ENCODE results near the gene MAX.
A peak's percentile ranks its signal among the peaks of the same experiment; 100 is the strongest.

The MAX gene, protein sequence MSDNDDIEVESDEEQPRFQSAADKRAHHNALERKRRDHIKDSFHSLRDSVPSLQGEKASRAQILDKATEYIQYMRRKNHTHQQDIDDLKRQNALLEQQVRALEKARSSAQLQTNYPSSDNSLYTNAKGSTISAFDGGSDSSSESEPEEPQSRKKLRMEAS

GRCh38 chr14:65102441-65103149, at the start of gene MAX:
Gene MAX, minus strand, starts transcription at chr14:65102517. Its CDS starts 178 bp downstream, at chr14:65102339.
- DNase-seq, result peak; percentile 97

DNA sequence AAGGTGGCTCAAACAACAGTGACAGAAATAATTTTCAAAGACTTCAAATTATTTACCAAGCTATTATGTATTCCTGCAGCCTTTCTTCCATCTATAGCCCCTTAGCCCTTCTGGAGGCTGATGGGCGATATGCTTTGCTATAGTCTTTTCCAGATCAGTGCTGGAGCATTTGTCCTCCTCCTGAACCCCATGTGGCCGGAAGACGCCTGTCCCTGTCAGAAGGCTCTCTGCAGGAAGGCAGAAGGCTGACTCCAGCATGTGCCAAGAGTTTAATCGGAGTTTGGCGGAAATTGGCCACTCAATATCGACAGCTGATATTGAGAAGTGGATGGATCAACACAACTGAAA, 49.3 kb upstream of the MAX start:
- no peak for DNase-seq

DNA sequence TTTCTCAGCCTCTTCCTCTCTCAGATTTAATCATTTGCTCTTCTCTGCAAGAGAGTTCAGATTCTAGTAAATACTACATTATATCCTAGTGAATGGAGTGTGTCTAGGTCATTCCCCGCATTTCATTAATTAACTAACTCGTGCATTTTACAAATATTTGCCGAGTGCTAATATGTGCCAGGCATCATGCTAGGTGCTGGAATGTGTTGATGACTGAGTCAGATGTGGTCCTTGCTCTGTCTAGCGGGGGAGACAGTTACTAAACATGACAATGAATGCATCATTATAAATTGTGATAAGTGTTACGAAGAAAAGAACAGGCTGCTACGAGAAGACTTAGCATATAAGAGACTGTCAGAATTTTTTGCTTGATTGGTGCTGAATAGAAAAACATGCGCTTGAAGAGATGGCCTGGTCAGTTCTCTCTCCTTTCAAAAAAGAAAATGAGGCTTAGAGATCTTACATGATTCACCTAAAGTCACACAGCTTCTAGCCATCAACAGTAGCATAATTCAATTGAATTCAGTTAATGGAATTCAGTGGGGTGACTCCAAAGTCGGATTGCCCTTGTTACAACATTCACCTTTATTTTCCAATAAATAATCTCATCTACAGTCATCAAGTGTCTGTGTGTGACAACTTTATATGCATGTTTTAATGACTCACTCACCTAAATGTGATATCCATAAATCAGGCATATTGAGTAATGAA, 48.7 kb upstream of the MAX start:
- DNase-seq, result no peak

DNA sequence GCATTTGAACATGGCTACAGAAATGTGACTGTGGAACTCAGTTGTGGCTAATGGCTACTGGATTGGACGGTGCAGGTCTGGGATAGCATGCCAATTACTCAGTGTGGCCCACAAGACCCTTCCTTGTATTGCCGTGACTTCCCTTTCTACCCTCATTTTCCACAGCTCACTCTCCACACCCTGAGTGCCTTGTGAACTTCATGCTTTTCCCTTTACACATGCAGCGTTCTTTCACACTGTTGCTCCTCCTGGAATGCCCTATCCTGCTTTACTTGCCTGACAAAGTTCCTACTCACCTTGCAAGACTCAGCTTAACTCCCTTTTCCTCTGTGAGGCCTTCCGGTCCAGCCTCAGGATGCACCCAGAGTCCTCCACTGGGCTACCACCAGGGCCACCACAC, 46.8 kb upstream of the MAX start:
- no peak for DNase-seq

DNA sequence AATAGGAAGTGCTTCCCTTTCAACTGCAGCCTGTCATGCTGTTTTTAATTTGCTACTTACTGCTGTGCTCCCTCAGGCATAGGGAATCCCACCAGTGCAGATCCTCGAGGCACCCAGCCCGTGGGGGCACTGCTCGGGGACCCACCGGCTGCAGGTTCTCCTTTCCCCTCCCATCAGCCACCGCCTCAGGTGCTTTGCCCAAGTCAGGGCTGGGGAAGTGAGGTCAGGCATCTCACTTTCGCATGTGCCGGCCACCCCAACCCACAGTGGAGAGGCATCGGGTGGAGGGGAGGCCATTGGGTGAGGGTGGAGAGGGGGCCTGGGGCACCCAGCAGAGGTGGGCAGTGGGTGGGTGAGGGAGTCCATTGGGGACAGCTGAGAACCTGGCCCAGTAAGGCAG, 41.9 kb upstream of the MAX start:
- DNase-seq, result no peak

GRCh38 chr14:65142914-65143625, 40.8 kb upstream of the MAX start:
- DNase-seq, result no peak

- DNase-seq, result no peak
These were observed 40.1 kb upstream of the MAX start for GRCh38 chr14:65142429-65142828.

GRCh38 chr14:65141523-65141922, 39.2 kb upstream of the MAX start:
- no peak for DNase-seq

- DNase-seq, result no peak
These were observed 35.5 kb upstream of the MAX start for GRCh38 chr14:65137648-65138307.

- no peak for DNase-seq
These were observed 32.6 kb upstream of the MAX start for GRCh38 chr14:65134651-65135579.

- DNase-seq, result no peak
These were observed 30.5 kb upstream of the MAX start for GRCh38 chr14:65132855-65133254.

- no peak for DNase-seq
These were observed 29.0 kb upstream of the MAX start for GRCh38 chr14:65131301-65131701.

DNA sequence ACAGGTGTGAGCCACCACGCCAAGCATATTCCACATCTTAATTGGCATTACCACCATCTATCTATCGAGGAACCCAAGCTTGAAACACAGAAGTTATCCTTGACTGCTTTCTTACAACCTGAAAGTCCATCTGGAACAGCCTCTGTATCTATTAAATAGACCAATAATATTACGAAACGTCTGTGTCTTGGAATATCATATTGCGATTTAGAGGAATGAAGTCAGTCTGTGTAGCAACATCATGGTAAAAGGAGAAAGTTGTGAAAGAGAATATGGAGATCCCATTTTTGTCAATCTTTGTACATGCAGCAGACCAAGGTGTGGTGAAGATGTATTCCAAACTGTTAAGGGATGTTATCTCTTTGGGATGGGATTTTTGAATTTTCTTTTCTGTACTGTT, 25.8 kb upstream of the MAX start:
- no peak for DNase-seq

DNA sequence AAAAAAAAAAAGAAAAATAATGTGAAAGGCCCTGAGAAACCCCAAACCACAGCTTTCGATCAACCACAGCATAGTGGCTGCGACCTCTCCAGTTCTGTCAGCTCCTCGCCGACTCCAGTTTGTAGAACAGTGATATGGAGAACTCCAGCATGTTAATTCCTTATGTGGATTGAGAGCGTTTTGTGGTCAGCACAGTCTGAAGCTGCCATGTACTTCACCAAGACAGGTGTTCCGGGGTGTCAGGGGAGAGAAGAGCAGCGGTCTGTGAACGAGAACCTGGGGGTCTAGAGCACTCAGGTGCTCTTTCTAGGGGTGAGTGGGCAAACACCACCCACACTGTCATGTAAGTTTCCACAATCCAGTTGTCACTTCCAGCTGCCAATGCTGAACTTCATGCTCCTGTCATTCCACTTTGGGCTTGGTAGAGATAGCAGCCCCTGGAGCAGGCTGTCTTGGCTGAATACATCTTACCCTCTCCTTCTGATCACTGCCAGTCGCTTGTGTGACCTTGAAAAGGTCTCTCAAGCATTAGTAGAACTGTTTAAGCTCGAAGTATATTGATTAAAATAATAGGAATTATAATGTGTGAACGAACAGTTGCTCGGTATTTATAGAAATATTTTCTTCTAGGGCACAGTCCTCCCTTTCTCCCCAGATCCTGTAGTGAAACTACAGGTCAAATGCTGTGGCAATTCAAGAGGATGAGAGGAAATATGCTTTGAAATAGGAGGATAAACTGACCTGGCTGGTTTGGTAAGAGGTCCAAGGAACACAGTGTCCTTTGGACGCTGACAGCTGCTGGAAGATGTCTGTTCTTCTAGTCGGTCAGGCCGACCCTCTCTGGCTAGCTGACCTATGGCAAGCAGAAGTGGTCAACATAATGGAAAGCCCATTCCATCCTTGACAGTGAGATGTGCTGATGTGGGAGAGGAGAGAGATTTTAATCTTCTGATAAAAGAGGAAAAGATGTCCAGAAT, 15.7 kb upstream of the MAX start:
- DNase-seq, result no peak

- DNase-seq, result no peak
These were observed 13.3 kb upstream of the MAX start for GRCh38 chr14:65115615-65116014.

DNA sequence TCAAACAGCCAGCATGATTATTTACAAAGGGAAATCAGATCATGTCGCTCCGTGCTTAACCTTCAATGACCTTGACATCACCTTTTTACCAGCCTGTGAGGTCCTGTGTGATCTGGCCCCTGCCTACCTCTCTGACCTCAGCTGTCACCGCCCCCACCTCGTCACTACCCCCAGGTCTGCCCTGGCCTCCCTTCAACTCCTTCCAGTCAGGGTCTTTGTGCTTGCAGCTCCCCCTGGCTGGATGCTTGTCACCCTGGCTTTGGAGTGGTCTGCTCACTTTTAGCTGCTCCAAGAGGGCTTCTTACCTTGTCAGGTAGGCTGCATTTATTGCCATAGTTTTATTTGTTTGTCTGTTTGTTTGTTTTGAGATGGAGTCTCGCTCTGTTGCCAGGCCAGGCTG, 8.2 kb upstream of the MAX start:
- DNase-seq, result no peak

GRCh38 chr14:65109357-65109756, 7.0 kb upstream of the MAX start:
- no peak for DNase-seq

DNA sequence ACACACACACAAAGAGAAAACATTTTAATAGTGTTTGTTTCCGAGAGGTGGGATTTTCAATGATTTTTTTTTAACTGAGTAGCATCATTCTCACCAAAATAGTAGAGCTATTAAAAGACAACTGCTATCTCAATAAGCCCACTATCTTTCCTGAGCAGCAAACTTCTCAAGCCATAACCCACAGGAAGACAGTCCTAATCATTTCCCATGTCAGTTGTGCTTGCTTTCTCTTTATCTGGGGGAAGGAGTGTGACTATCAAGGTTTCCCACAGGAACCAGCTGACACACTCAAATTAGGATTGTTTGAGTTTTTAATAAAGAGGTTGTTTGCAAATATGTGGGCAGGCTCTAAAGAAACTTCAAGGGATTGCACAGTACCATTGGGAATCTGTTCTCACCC, 4.9 kb upstream of the MAX start:
- no peak for DNase-seq

- no peak for DNase-seq
These were observed 4.4 kb upstream of the MAX start for GRCh38 chr14:65106736-65107135.

GRCh38 chr14:65106316-65106715, 4.0 kb upstream of the MAX start:
- DNase-seq, result no peak

DNA sequence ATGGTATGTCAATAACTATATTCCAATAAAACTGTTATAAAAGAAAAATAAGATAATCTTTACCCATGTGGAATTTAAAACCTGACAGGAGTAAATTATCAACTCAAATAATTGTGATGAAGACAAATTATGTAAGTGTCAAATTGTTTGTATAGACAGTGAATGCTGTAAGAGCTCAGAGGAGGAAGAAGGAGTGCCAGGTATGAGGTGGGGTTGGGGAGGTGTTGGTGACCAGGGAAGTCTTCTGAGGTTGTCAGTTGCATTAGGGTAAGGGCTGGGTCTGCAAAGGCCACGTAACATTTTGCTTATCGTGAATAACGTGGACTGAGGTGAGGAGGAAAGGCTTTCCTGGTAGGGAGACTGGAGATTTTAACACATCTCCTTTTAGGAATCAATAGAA, 2.5 kb upstream of the MAX start:
- DNase-seq, result no peak

Measured in stimulated activated CD4-positive, alpha-beta T cell treated with anti-CD3 and anti-CD28 coated beads, Interleukin-4, amount 100 ng/mL, for 1 hour (primary cell).